DMS153 treated with DMSO at 0.1 percent for 48 hours (cell line): ENCODE results near the gene CELSR2.
A peak's percentile ranks its signal among the peaks of the same experiment; 100 is the strongest.

Source experiments
- DNase-seq: peaks from one replicate; lab custom pipeline; 2025; ENCODE audit not compliant: unreplicated experiment; lab: John Stamatoyannopoulos, UW

The CELSR2 gene

GRCh38 chr1:109251277-109252166 lies 2.2 kb downstream of the CELSR2 start:
- no peak for DNase-seq

DNA sequence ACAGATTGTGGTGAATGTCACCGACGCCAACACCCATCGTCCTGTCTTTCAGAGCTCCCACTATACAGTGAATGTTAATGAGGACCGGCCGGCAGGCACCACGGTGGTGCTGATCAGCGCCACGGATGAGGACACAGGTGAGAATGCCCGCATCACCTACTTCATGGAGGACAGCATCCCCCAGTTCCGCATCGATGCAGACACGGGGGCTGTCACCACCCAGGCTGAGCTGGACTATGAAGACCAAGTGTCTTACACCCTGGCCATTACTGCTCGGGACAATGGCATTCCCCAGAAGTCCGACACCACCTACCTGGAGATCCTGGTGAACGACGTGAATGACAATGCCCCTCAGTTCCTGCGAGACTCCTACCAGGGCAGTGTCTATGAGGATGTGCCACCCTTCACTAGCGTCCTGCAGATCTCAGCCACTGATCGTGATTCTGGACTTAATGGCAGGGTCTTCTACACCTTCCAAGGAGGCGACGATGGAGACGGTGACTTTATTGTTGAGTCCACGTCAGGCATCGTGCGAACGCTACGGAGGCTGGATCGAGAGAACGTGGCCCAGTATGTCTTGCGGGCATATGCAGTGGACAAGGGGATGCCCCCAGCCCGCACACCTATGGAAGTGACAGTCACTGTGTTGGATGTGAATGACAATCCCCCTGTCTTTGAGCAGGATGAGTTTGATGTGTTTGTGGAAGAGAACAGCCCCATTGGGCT lies 3.0 kb downstream of the CELSR2 start:
- DNase-seq: no peak

DNA sequence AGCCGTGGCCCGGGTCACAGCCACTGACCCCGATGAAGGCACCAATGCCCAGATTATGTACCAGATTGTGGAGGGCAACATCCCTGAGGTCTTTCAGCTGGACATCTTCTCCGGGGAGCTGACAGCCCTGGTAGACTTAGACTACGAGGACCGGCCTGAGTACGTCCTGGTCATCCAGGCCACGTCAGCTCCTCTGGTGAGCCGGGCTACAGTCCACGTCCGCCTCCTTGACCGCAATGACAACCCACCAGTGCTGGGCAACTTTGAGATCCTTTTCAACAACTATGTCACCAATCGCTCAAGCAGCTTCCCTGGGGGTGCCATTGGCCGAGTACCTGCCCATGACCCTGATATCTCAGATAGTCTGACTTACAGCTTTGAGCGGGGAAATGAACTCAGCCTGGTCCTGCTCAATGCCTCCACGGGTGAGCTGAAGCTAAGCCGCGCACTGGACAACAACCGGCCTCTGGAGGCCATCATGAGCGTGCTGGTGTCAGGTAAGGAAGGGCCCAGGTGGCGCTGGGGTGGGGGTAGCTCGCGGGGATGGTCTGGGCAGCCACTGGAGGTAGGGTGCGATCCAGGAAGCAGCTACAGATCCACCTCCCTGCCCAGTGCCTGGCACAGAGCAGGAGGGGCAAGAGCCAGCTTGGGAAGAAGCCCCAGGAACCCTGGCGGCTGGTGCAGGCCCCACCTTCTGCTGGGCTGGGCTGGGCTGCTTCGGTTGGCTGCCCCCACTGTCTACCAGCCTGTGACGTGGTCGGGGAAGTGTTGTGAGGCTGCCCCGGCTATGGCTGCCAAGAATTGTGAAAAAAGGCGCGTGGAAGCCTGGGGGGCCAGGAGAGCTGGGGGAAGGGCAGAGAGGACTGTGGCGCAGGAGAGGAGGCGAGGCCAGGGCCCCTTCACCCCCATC lies 3.8 kb downstream of the CELSR2 start:
- DNase-seq: no peak

- no peak for DNase-seq
Measured at GRCh38 chr1:109253803-109254620, 4.7 kb downstream of the CELSR2 start.

- DNase-seq: no peak
Measured at GRCh38 chr1:109254621-109255096, 5.3 kb downstream of the CELSR2 start.

- DNase-seq: no peak
Measured at GRCh38 chr1:109255097-109255651, 5.8 kb downstream of the CELSR2 start.

- no peak for DNase-seq
Measured at GRCh38 chr1:109255678-109256077, 6.3 kb downstream of the CELSR2 start.

DNA sequence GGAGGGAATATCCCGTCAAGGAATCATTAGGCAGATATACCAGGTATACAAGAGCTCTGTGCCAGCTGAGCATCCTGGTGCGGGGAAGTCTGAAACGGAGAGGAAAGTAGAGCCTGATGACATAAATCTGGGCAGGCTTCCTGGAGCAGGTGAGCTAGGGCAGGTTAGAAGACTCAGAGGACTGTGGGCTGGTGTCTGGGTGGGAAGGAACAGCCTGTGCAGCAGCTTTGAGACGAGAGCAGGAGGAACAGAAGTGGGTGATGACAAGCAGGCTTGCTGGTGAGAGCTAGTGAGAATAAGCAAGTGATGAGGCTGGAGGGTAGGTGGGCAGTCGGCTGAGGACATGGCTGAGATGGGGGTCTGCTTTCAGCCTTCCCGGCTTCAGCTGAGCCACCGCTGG lies 6.7 kb downstream of the CELSR2 start:
- no peak for DNase-seq

GRCh38 chr1:109256971-109257681 lies 7.8 kb downstream of the CELSR2 start:
- no peak for DNase-seq

GRCh38 chr1:109257682-109258421 lies 8.5 kb downstream of the CELSR2 start:
- no peak for DNase-seq

- DNase-seq: no peak
Measured at GRCh38 chr1:109258481-109259466, 9.4 kb downstream of the CELSR2 start.

DNA sequence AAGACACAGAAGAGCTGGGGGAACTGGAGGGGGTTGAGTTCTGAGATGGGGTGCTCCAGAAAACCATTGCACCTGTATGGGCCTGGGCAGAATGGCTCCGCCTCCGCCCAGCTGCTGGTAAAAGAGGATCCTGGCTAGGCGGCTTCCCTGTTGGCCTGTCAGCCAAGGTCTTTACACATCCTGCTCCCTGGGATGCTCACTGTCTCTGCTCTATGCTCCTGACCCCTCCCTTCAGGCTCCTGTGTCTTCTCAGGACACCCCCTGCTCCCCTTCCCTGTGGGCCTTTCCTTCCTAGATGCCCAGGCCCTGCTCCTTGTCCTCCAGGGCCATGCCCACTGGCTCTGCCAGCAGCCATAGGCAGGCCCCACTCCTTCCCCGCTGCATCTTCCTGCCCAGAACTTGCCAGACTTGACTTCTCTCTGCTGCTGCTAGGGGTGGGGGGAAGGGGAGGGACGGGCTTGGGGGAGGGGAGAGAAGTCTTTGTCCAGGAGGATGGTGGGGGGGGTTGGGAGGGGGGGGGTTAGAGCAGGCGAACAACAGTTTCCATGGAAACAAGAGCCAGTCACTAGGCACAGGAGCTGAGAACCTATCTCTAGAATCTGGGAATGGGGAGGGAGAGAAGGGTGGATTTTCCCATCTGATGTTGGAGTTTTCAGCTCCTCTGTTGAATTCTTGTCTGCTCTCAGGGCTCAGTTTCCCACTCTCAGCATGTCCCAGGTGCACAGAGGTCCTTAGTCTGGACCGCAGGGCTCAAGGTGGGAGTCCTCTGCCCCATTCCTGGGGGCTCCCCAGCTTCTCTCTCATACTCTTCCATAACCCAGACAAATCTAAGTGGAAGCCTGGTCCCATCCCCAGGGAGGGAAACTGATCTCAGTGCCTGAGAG lies 10.6 kb downstream of the CELSR2 start:
- DNase-seq: no peak

DNA sequence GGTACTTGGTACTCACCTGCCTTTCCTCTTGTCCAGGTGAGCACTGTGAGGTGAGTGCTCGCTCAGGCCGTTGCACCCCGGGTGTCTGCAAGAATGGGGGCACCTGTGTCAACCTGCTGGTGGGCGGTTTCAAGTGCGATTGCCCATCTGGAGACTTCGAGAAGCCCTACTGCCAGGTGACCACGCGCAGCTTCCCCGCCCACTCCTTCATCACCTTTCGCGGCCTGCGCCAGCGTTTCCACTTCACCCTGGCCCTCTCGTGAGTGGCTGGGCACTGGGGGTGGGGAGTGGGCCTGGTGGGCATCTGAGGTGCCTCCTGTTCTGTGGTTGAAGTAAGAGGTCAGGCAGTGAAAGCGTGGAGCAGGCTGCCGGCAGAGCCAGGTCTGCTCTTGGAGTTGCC lies 11.7 kb downstream of the CELSR2 start:
- no peak for DNase-seq

GRCh38 chr1:109261578-109261977 lies 12.2 kb downstream of the CELSR2 start:
- DNase-seq: no peak

GRCh38 chr1:109262231-109263055 lies 13.1 kb downstream of the CELSR2 start:
- DNase-seq: no peak

GRCh38 chr1:109263234-109263596 lies 13.9 kb downstream of the CELSR2 start:
- peak; percentile 94 for DNase-seq
